GM21737 (cell line): ENCODE data around the gene FMO2.

Source experiments
- ATAC-seq: cut with Tn5 transposase; IDR thresholded peaks from one replicate; pipeline ENCODE4 v1.9.1; 2021; ENCODE audit warnings: mild to moderate bottlenecking, moderate library complexity; ENCODE audit not compliant: unreplicated experiment

FMO2 gene

GRCh38 chr1:171185091-171185490, at the start of gene FMO2:
Gene FMO2 (plus strand): TSS chr1:171185300. CDS start chr1:171185714, 414 bp downstream.
- no peak for ATAC-seq

DNA sequence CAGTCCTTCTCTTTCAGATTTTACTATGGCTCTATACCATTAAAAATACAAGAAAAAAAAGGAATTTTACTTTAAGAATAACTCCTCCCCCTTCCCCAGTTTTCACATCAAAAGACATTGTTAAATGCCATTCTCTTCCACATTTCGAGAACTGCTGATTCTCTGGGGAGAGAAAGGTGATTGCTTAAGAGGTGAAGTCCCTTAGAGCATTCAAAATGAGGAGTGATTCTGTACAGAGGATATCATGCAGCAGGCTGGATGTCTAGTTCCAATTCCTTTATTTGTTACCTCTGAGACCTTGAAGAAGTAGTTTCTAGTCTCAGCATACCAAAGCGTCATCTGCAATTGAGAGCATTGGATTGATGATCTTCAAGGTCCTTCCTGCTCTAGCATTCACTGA, 47.5 kb upstream of the FMO2 start:
- no peak for ATAC-seq

DNA sequence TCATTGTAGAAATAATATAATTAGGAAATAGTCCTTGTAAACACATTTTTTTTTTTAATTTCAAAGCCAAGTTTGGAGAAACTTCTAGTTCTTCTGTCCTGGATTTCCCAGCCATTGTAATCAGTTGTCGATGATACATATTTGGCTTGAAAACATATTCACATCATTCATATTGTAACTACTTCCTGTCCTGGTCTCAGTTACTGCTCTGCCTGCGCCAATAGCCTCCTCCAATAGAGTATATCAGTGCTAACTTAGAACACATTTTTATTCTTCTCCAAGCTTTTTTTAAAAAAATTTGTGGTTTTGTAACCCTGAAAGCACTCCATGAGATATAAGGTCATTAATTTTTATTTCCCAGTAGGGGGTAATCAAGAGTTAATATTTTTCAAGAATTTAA, 46.1 kb upstream of the FMO2 start:
- ATAC-seq = no peak

DNA sequence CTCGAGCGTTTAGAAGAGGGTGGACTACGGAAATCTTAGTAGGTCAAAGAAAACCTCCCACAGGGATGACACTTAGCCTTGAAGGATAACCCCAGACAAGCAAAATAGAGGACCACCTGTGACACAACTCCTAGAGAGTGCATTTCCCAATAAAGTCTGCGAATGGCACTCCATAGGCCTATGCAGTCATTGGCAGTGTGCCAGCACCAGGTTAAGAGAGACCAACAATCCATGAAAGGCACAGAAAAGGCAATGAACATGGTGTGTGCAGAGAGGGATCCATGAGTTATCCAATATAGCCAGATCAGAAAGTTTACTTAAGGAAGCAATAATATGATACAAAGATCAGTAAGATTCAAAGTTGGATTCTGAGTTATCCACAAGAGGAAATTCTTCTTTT, 45.2 kb upstream of the FMO2 start:
- no peak for ATAC-seq

DNA sequence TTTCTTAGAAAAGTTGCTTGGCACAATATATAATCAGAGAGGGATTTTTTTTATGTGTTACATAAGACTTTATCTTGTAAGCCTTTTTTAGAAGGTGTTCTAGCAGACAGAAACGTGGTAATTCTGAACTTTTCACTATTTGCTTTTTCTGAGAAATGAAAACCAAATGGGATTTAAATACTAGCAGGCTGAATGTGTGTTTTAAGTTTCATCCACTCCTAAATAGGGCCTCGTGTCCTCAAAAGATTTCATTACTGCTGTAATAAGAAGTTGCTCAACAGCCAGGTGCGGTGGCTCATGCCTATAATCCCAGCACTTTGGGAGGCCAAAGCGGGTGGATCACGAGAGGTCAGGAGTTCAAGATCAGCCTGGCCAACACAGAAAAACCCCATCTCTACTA, 44.7 kb upstream of the FMO2 start:
- no peak for ATAC-seq

GRCh38 chr1:171140956-171141687, 44.0 kb upstream of the FMO2 start:
- ATAC-seq = no peak

- no peak for ATAC-seq
These were observed 43.2 kb upstream of the FMO2 start for GRCh38 chr1:171141688-171142415.

- ATAC-seq = no peak
These were observed 42.4 kb upstream of the FMO2 start for GRCh38 chr1:171142416-171143385.

- no peak for ATAC-seq
These were observed 34.9 kb upstream of the FMO2 start for GRCh38 chr1:171150156-171150555.

GRCh38 chr1:171152549-171152948, 32.6 kb upstream of the FMO2 start:
- no peak for ATAC-seq

DNA sequence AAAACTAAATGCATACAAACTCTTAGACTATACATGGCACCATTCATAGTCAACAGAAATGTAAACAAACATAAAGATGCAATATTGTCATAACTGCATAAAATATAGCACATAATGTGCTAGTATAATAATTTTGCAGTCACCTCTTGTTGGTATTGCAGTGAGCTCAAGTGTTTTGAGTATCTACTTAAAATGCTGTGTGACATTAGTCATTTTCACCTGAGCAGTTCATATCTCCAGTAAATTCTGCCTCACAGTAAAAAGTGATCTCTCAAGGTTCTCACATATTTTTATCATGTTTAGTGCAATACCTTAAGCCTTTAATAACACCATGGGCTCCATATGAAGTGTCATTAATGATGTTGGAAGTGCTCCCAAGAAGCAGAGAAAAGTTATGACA, 29.6 kb upstream of the FMO2 start:
- no peak for ATAC-seq

- no peak for ATAC-seq
These were observed 27.0 kb upstream of the FMO2 start for GRCh38 chr1:171158096-171158495.

- ATAC-seq = no peak
These were observed 26.5 kb upstream of the FMO2 start for GRCh38 chr1:171158551-171158950.

DNA sequence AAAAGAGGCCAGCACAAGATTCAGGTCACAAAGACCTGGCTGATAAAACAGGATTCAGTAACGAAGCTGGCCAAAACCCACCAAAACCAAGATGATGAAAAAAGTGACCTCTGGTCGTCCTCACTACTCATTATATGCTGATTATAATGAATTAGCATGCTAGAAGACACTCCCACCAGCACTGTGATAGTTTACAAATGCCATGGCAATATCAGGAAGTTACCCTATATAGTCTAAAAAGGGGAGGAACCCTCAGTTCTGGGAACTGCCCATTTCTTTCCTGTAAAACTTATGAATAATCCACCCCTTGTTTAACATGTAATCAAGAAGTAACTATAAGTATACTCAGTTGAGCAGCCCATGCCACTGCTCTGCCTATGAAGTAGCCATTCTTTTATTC, 26.0 kb upstream of the FMO2 start:
- ATAC-seq = no peak

DNA sequence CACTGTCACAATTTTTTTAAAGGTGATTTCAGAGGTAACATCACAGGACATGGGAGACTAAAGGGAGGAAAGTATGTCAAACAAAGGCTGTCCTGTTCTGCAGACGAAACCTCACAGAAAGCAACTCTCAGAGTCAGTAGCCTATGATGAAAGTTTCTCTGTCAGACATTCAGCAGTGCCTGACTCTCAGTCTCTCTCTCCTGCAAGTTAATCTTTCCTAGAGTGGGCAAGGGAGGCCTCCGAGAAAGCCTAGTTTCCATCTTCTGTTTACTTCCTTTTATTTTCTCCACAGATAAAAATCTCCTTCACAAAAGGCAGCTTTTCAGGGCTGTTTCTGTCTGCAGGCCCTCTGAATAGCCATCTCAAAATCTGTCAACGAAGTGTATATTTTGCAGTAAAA, 24.9 kb upstream of the FMO2 start:
- no peak for ATAC-seq

- no peak for ATAC-seq
These were observed 24.3 kb upstream of the FMO2 start for GRCh38 chr1:171160639-171161354.

GRCh38 chr1:171161431-171161830, 23.7 kb upstream of the FMO2 start:
- ATAC-seq = no peak

DNA sequence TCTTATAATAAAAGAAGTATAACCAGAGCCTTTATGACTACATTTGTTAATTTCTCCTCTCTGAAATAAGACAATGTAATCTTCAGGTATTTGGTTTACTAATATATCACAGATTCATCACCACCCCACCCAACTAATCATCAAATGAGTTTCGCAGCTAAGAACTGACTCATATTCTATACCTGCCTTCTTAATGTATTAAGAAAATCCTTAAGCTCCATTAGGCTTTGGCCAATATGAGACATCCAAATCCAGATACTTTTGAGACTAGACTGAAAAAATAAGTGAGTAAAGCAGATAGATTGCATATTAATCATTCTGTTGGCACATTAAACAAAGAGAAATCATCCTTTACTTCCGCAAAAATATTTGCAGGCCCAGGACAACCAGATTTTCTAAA, 18.7 kb upstream of the FMO2 start:
- no peak for ATAC-seq

- no peak for ATAC-seq
These were observed 17.3 kb upstream of the FMO2 start for GRCh38 chr1:171167785-171168184.

DNA sequence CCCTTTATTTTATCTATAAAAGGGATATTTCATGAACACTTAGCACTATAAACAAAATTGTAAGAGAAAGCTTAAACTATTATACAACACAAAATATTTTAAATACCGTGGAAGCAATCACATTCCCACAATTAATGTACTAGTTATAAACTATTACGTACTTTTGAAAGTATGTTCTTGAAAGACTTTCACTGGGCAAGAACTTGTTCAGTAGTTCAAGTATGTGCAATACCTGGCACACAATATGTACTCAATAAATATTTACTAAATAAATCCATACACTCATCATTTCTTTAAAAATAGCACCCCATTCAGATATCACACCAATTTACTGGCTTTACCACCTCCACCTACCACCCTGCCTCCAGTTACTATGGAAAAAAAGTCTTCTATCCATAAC, 12.6 kb upstream of the FMO2 start:
- no peak for ATAC-seq

DNA sequence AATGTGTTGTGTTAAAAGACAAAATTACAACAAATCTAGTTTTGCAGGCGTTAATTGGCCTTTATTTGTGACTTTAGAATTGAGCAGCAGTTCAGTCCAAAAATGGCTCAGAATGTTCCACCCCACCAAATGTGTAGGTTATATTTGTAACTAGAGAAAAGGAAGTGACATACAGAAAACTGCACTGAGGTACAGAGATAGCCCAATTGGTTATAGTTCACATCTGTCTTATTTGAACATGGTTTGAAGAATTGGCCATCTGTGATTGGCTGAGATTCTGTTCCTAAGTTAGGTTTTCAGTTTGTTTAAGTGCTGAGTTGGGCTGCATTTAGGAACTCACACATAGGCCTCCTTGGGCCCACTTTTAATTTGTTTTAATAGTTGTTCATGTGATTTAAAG, 12.0 kb upstream of the FMO2 start:
- ATAC-seq = no peak
